ENCODE measurements around the gene GNB1L.

DNA sequence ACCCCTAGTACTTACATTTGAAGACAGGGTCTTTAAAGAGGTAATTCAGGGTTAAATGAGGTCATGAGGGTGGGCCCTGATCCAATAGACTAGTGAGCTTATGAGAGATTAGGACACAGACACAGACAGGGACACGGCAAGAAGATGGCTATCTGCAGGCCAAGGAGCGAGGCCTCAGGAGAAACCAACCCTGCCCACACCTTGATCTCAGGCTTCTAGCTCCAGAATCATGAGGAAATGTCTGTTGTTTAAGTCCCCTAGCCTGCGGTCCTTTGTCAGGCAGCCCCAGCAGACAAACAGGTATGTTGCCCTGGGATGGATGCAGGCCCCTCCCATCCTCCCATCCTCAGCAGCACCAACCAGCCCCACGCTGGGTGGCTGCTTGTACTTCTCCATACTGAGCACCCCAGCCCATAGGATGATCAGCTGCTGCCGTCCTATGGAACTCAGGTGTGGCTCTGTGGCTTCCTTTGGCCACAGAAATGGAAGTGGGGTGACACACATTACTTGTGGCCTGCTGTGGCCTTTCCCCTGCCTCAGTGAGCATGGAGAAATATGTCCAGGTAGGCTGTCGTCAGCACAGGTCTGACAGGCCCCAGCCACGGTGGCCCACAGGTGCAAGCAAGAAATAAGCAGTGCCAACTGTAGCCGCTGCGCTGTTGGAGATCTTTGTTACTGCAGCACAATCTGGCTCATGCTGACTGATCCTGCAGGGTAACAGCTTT, 7.9 kb downstream of the GNB1L start:
- no peak for TF ChIP-seq CTCF (IDR thresholded peaks at IDR 0.05)
- TF ChIP-seq POLR2A (IDR thresholded peaks at IDR 0.05), result no peak

Measured in gastroesophageal sphincter (tissue), 3 donors.